ACC112 (cell line): ENCODE data around the gene FOXN3.
"Not testable (repeated sequence)": the region's sequence is repeated elsewhere in the genome, so short reads cannot be mapped to it uniquely, and the experiment has no call there.

Source experiments
- H2AFZ ChIP-seq: fragments of 200-600 bp; sonication (generic); one replicate; pipeline ENCODE4 v1.6.0; 2017; ENCODE audit warnings: antibody characterized with exemption, low read length; ENCODE audit not compliant: unreplicated experiment
- H3K27ac ChIP-seq: fragments of 200-600 bp; sonication (generic); 2 replicates; pipeline ENCODE4 v1.5.1; 2014; ENCODE audit warnings: low read depth, mild to moderate bottlenecking, antibody characterized with exemption, low read length, moderate library complexity
- H3K27me3 ChIP-seq: fragments of 200-600 bp; sonication (generic); 2 replicates; pipeline ENCODE4 v1.6.1; 2014; ENCODE audit warnings: mild to moderate bottlenecking, antibody characterized with exemption, low read length, moderate library complexity, mixed read lengths; ENCODE audit not compliant: insufficient read depth
- H3K36me3 ChIP-seq: fragments of 200-600 bp; sonication (generic); 2 replicates; pipeline ENCODE4 v1.6.1; 2016; ENCODE audit warnings: mild to moderate bottlenecking, antibody characterized with exemption, low read length, moderate library complexity, mixed read lengths; ENCODE audit not compliant: insufficient read depth
- H3K4me1 ChIP-seq: fragments of 200-600 bp; sonication (generic); one replicate; pipeline ENCODE4 v1.6.1; 2016; ENCODE audit warnings: low read length, mixed read lengths; ENCODE audit not compliant: insufficient read depth, unreplicated experiment, control insufficient read depth
- H3K4me3 ChIP-seq: fragments of 200-600 bp; sonication (generic); 2 replicates; pipeline ENCODE4 v1.5.1; 2014; ENCODE audit warnings: mild to moderate bottlenecking, low read depth, low read length
- H3K79me2 ChIP-seq: fragments of 200-600 bp; sonication (generic); one replicate; pipeline ENCODE4 v1.6.0; 2016; ENCODE audit warnings: low read length; ENCODE audit not compliant: control insufficient read depth, unreplicated experiment, insufficient read depth

The FOXN3 gene

DNA sequence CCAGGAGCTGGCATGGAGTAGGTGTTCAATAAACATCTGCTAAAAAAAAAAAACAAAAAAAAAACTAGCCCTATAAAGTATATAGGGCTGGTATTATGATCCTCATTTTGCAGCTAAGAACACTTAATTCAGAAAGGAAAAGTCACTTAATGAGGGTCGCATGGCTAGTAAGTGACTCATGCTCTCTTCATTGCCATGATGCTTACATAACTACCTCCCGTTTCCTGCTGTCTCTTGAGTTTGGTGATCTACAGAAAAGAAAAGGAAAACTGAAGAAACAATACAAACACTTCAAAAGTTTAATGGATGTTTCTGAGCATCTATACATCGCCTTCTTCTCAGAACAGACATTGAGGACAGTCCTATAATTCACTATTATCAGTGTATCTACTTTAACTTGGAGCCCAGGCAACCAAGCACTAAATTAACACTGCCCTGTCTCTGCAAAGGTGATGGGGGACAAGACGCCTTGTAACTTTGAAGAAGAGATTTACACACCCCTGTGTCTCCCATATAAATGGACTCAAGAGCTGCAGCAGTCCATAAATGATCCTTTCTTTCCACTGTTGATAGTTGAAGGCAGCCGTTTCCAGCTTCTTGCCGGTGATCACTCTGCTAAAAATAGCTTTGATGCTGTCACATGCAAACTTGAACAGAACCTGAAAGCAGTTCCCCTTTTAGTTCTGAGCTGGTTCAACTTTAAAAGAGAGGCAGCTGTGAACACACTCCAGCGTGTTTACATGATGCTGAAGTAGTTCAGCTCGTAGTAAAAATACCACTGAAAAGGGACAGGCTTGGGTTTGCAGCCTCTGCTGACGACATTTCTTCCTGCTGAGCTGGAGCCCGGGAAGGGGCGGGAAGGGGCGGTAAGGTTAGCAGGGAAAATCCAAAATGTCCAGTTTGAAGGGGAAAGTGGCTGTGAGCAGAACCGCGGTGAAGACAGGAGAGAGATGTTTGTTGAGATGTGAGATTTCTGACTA lies 113.3 kb downstream of the FOXN3 start:
- Histone ChIP-seq H3K27me3 (no peaks in the 10 kb centered on the region), H3K36me3 (no peaks in the 10 kb centered on the region), H3K4me3 (peak overlapping the region; percentile 74), H3K4me1 (peaks cover 49% of the 10 kb centered on the region), H3K79me2 (peaks cover 5% of the 10 kb centered on the region), H2AFZ (peak overlapping the region; percentile 2), H3K27ac (peak overlapping the region; percentile 96)

DNA sequence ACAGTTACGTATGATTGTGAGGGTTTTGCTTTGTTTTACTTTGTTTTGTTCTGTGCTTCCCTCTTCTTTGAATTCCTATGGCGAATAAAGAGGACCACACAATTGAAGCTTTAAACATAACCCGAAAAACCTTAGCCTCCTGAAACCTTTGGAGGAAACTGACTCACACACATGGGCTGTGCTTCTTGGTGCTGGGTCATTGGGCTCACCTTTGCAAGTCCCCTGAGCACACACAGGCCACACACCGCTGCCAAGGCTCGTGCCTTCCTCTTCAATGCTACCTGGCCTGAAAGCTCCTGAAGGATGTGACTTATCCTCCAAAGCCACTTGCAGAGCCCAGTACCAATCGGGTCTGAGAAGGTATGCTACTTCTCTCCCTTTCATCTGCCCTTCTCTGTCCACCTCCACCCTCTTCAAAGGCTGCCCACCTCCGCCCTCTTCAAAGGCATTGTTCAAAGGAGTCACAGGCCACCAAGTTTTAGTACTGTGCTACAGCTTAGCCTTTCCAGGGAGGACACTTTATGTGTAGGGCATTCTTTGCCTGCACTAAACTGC lies 114.6 kb downstream of the FOXN3 start:
- peaks cover 43% of the 10 kb centered on the region for H3K4me1 ChIP-seq
- H3K27ac ChIP-seq, result peak overlapping the region; percentile 96
- no peak overlapping the region for H3K4me3 ChIP-seq
- H3K27me3 ChIP-seq, result no peaks in the 10 kb centered on the region
- H3K79me2 ChIP-seq, result peaks cover 5% of the 10 kb centered on the region
- H2AFZ ChIP-seq, result no peak overlapping the region
- no peaks in the 10 kb centered on the region for H3K36me3 ChIP-seq

DNA sequence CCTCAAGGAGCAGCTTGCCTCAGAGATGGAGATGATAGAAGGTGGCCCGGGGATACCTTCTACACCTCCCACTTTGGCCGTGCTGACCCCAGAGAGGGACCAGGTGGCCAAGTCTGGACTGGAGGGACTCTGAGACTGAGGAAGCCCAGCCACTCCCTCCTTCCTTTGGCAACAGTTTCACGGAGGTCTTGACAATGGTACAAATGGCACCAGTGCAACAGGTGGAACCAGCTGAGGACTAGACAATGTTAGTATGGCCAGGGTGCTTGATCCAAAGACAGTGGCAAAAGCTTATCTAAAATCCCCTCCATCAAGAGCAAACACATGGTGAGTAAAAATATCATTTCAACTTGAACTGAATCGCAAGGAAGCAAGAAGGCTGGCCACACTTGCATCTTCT lies 117.4 kb downstream of the FOXN3 start:
- Histone ChIP-seq H3K4me1 (peaks cover 29% of the 10 kb centered on the region), H3K27ac (no peak overlapping the region), H3K27me3 (no peaks in the 10 kb centered on the region), H3K79me2 (peaks cover 5% of the 10 kb centered on the region), H3K36me3 (no peaks in the 10 kb centered on the region), H2AFZ (no peak overlapping the region), H3K4me3 (no peak overlapping the region)

DNA sequence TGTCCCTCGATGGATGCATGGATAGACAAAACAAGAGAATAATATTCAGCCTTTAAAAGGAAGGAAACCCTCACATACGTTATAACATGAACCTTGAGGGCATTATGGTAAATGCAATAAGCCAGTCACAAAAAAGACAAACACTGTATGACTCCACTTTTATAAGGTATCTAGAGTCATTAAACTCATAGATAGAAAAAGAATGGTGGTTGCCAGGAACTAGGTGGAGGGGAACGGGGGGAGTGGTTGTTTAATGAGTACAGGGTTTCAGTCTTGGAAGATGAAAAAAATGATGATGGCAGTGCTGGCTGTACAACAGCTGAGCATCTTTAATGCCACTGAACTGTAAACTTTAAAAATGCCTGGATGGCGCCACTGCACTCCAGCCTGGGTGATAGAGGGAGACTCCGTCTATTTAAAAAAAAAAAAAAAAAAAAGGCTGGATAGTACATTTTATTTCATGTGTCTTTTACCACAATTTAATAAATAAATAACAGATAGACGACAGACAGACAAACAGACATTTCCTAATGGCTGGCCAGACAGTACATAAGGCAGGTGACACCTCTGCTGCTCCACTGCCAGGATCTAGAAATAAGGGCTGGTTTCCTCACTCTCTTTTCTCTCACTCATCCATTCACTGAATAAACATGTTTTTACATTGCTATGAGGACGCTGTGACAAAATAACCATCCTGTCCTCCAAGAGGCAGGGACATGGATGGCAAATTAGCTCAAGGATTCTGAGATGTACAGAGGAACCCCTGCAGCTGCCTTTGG lies 118.8 kb downstream of the FOXN3 start:
- peaks cover 15% of the 10 kb centered on the region for H3K4me1 ChIP-seq
- H3K4me3 ChIP-seq, result no peak overlapping the region
- H3K27ac ChIP-seq, result no peak overlapping the region
- H2AFZ ChIP-seq, result no peak overlapping the region
- H3K36me3 ChIP-seq, result no peaks in the 10 kb centered on the region
- no peaks in the 10 kb centered on the region for H3K27me3 ChIP-seq
- H3K79me2 ChIP-seq, result peaks cover 5% of the 10 kb centered on the region

DNA sequence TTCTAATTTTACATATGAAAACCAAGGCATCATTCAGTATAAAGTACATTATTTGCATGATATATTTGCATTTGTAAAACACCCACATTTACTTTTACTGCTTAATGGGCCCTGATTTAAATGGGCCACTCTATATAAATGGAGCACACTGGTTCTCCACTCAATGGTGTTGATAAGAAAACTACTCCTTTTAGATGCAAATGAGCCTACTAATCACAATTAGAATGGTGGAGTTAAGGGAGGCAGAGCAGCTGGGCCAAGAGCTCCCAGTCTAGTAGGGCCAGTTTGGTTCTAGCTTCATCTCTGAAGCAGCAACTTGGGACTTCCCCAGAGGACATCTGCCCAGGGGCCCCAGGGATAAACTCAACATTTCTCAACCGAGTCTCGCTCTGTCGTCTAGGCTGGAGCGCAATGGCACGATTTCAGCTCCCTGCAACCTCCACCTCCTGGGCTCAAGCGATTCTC lies 120.7 kb downstream of the FOXN3 start:
- no peaks in the 10 kb centered on the region for H3K4me1 ChIP-seq
- H3K36me3 ChIP-seq, result no peaks in the 10 kb centered on the region
- H3K27ac ChIP-seq, result no peak overlapping the region

DNA sequence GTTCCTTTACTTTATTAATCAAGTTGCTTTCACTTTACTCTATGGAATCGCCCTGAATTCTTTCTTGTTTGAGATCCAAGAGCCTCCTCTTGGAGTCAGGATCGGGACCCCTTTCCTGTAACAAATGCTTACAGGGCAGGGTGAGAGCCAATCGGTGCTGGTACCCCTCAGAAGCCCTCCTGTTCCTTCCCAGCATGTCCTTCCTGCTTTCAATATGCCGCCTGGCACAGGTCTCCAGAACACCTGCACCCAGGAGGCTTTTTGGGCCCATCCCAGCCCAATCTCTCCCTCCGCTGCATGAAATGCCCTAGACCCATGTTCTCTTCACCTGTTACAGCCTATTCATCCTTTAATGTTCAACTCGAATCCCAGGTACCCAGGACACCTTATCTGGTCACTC lies 122.2 kb downstream of the FOXN3 start:
- H3K27me3 ChIP-seq, result no peaks in the 10 kb centered on the region
- no peak overlapping the region for H3K27ac ChIP-seq
- no peaks in the 10 kb centered on the region for H3K79me2 ChIP-seq
- H3K4me3 ChIP-seq, result no peak overlapping the region
- H3K4me1 ChIP-seq, result no peaks in the 10 kb centered on the region
- H2AFZ ChIP-seq, result no peak overlapping the region
- H3K36me3 ChIP-seq, result no peaks in the 10 kb centered on the region

More for the DNA sequence above, 120.7 kb downstream of the FOXN3 start:
- Histone ChIP-seq H2AFZ (no peak overlapping the region), H3K79me2 (no peaks in the 10 kb centered on the region), H3K4me3 (no peak overlapping the region), H3K27me3 (no peaks in the 10 kb centered on the region)

DNA sequence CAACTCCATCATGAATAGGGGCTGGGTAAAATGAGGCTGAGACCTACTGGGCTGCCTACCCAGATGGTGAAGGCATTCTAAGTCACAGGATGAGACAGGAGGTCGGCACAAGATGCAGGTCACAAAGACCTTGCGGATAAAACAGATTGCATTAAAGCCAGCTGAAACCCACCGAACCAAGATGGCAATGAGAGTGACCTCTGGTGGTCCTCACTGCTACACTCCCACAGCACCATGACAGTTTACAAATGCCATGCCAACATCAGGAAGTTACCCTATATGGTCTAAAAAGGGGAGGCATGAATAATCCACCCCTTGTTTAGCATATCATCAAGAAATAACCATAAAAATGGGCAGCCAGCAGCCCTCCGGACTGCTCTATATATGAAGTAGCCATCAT lies 122.6 kb downstream of the FOXN3 start:
- not testable (repeated sequence) for H3K27me3 ChIP-seq, H3K4me3 ChIP-seq, H2AFZ ChIP-seq, H3K79me2 ChIP-seq, H3K36me3 ChIP-seq, H3K27ac ChIP-seq, H3K4me1 ChIP-seq

DNA sequence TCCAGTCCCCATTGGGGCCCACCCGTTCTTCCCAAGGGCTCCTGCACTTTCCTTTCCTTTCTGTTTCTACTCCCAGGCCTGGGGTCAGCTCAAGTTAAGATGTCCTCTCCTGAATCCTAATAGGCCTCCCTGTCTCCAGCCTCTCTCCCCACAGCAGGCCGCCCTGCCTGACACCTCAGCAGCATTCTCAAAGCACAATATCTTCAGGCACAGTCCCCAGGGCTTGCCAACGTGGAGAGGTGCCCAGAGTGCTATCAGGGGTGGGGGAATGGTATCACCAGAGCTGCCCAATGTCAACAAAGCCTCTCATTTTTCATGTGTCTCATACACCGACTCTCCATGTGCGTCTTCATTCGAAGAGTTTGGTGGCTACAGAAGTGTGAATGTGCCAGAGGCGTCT lies 123.0 kb downstream of the FOXN3 start:
- H3K27ac ChIP-seq, result no peak overlapping the region
- no peaks in the 10 kb centered on the region for H3K4me1 ChIP-seq
- H3K79me2 ChIP-seq, result no peaks in the 10 kb centered on the region
- no peaks in the 10 kb centered on the region for H3K36me3 ChIP-seq
- H2AFZ ChIP-seq, result no peak overlapping the region
- no peaks in the 10 kb centered on the region for H3K27me3 ChIP-seq
- no peak overlapping the region for H3K4me3 ChIP-seq

DNA sequence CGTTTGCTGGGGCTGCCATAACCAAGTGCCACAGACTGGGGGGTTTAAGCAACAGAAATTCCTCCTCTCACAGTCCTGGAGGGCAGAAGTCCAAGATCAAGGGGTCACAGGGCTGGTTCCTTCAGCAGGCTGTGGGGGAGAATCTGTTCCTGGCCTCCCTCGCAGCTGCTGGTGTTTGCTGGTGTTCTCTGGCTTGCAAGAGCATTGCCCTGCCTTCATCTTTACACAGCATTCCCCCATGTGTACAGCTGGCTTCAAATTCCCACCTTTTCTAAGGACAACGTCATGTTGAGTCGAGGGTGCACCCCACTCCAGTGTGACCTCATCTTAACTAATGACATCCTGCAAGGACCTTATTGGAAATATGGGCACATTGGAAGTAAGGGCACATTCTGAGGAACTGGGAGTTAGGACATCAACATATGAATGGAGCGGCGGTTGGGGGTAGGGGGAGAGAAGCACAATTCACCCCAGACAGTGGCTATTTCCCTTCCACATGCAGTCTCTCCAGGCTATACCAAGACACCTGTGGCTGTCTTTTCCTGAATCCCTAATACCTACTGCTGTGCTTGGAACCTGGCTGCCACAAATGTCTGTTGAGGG lies 123.6 kb downstream of the FOXN3 start:
- Histone ChIP-seq H3K4me3 (no peak overlapping the region), H3K36me3 (no peaks in the 10 kb centered on the region), H2AFZ (no peak overlapping the region), H3K27me3 (no peaks in the 10 kb centered on the region), H3K4me1 (no peaks in the 10 kb centered on the region), H3K79me2 (no peaks in the 10 kb centered on the region), H3K27ac (no peak overlapping the region)

DNA sequence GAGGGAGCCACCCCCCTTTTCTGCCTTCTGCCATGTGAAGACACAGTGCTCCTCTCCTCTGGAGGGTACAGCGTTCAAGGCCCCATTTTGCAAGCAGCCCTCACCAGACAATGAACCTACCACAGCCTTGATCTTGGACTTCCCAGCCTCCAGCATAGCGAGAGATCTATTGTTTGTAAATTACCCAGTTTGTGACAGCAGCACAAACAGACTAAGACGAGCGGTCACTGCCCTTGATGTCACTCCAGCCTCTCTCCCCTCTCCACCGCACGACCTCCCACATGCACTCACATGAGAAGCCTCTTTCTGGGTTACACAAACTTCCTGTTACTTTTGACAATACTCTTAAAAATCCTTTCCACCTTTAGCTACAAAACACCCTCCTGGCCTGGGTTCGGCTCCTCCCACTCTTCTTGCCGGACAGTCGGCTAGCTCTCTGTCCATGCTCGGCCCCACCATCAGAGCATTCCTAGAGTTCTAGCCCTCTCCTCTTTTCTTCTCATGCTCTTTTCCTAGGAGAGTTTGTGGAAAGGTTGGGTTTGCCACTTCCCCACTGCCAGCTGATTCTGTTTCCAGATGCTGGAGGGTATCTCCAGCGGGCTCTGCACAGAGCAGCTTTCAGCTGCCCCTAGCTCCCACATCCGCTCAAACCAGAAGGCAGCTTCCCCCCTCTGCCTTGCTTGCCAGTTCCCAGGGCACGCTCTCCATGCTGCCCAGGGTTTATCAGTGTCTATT lies 124.3 kb downstream of the FOXN3 start:
- Histone ChIP-seq H3K27me3 (no peaks in the 10 kb centered on the region), H3K27ac (no peak overlapping the region), H3K4me3 (no peak overlapping the region), H2AFZ (no peak overlapping the region), H3K36me3 (no peaks in the 10 kb centered on the region), H3K79me2 (no peaks in the 10 kb centered on the region), H3K4me1 (no peaks in the 10 kb centered on the region)
